ENCODE results near the gene ANO10. TPM values are rescaled to one million over a fixed set of nuclear protein-coding genes. Genes with fewer than 3 reads are reported as not detected.

The ANO10 gene
- polyA plus RNA-seq, 1 donor from 2014 or later: 11.1 TPM

GRCh38 chr3:43499256-43499655 is 122.6 kb downstream of the ANO10 start:
- Histone ChIP-seq H2AFZ (ENCODE audit: low read depth, low read length) (no peak overlapping the region), H3K9ac (ENCODE audit: low read length) (no peak overlapping the region), H3K79me2 (replicated peaks; ENCODE audit: insufficient read depth, low read length) (no peaks in the 10 kb centered on the region), H3K4me3 (ENCODE audit: low read length) (no peak overlapping the region), H3K9me2 (ENCODE audit: insufficient read depth, low read length) (no peaks in the 10 kb centered on the region), H3K9me3 (ENCODE audit: low read length) (no peaks in the 10 kb centered on the region), H3K4me2 (ENCODE audit: low read length) (no peak overlapping the region), H3F3A (ENCODE audit: insufficient read depth, low read length, poor library complexity, severe bottlenecking) (no peaks in the 10 kb centered on the region), H3K27ac (ENCODE audit: low read length) (no peak overlapping the region), H3K36me3 (ENCODE audit: insufficient read depth, low read length) (no peaks in the 10 kb centered on the region), H4K20me1 (ENCODE audit: insufficient read depth) (no peaks in the 10 kb centered on the region), H3K27me3 (ENCODE audit: insufficient read depth, low read depth, low read length) (no peaks in the 10 kb centered on the region)
- no peak for TF ChIP-seq RAD21 (conservative IDR thresholded peaks at IDR 0.05)
- no peak for TF ChIP-seq POLR2AphosphoS5 (IDR thresholded peaks at IDR 0.05)
- no peak for TF ChIP-seq TAF1 (IDR thresholded peaks at IDR 0.05; ENCODE audit: low read depth)
- no peak for TF ChIP-seq CTCF (IDR thresholded peaks at IDR 0.05; ENCODE audit: poor library complexity, severe bottlenecking)
- no peak for TF ChIP-seq REST (IDR thresholded peaks at IDR 0.05; ENCODE audit: borderline replicate concordance)
- no peak for TF ChIP-seq EZH2 (IDR thresholded peaks at IDR 0.05; ENCODE audit: borderline replicate concordance, insufficient read depth, low read length, poor library complexity, severe bottlenecking)
- no peak for TF ChIP-seq SMC3 (conservative IDR thresholded peaks at IDR 0.05; ENCODE audit: poor library complexity)
- no peak for TF ChIP-seq EP300 (conservative IDR thresholded peaks at IDR 0.05; ENCODE audit: poor library complexity, severe bottlenecking)
- no peak for TF ChIP-seq MXI1 (conservative IDR thresholded peaks at IDR 0.05; ENCODE audit: poor library complexity, severe bottlenecking)

GRCh38 chr3:43497905-43498365 is 123.9 kb downstream of the ANO10 start:
- Histone ChIP-seq H3F3A (ENCODE audit: insufficient read depth, low read length, poor library complexity, severe bottlenecking) (no peaks in the 10 kb centered on the region), H3K27me3 (ENCODE audit: insufficient read depth, low read depth, low read length) (no peaks in the 10 kb centered on the region), H4K20me1 (ENCODE audit: insufficient read depth) (no peaks in the 10 kb centered on the region), H3K36me3 (ENCODE audit: insufficient read depth, low read length) (no peaks in the 10 kb centered on the region), H3K4me3 (ENCODE audit: low read length) (no peak overlapping the region), H3K9me2 (ENCODE audit: insufficient read depth, low read length) (no peaks in the 10 kb centered on the region), H3K79me2 (replicated peaks; ENCODE audit: insufficient read depth, low read length) (no peaks in the 10 kb centered on the region), H3K27ac (ENCODE audit: low read length) (no peak overlapping the region), H3K4me2 (ENCODE audit: low read length) (no peak overlapping the region), H3K9ac (ENCODE audit: low read length) (no peak overlapping the region), H3K9me3 (ENCODE audit: low read length) (no peaks in the 10 kb centered on the region), H2AFZ (ENCODE audit: low read depth, low read length) (no peak overlapping the region)
- TF ChIP-seq RAD21 (conservative IDR thresholded peaks at IDR 0.05): no peak
- TF ChIP-seq TAF1 (IDR thresholded peaks at IDR 0.05; ENCODE audit: low read depth): no peak
- no peak for TF ChIP-seq CTCF (IDR thresholded peaks at IDR 0.05; ENCODE audit: poor library complexity, severe bottlenecking)
- TF ChIP-seq SMC3 (conservative IDR thresholded peaks at IDR 0.05; ENCODE audit: poor library complexity): no peak
- no peak for TF ChIP-seq REST (IDR thresholded peaks at IDR 0.05; ENCODE audit: borderline replicate concordance)
- TF ChIP-seq MXI1 (conservative IDR thresholded peaks at IDR 0.05; ENCODE audit: poor library complexity, severe bottlenecking): no peak
- TF ChIP-seq POLR2AphosphoS5 (IDR thresholded peaks at IDR 0.05): no peak
- TF ChIP-seq EP300 (conservative IDR thresholded peaks at IDR 0.05; ENCODE audit: poor library complexity, severe bottlenecking): no peak
- TF ChIP-seq EZH2 (IDR thresholded peaks at IDR 0.05; ENCODE audit: borderline replicate concordance, insufficient read depth, low read length, poor library complexity, severe bottlenecking): no peak

Data from neural cell (in vitro differentiated cells).